HEK293T (cell line): Measurements from ENCODE around the gene HTATSF1.

ENCODE experiments used
- CTCF ChIA-PET: fragments of 350-600 bp; formaldehyde crosslinking; extraction: SDS; loops from one replicate; lab custom pipeline; 2021; ENCODE audit warnings: antibody characterized with exemption, inconsistent platforms; lab: Yijun Ruan, JAX
- POLR2A ChIA-PET: fragments of 350-600 bp; formaldehyde crosslinking; extraction: SDS; loops from one replicate; lab custom pipeline; 2020; ENCODE audit warnings: antibody characterized with exemption, inconsistent platforms; lab: Yijun Ruan, JAX
- DNase-seq: peaks from one replicate; pipeline ENCODE4 v3.0.0; 2012; ENCODE audit warnings: mixed read lengths; ENCODE audit errors: extremely low spot score
- ARNT ChIP-seq: fragments of 450-650 bp; IDR thresholded peaks from 2 replicates; pipeline ENCODE4 v1.6.1; 2017; ENCODE audit warnings: mild to moderate bottlenecking
- BHLHE40 ChIP-seq: fragments of 450-650 bp; IDR thresholded peaks from 2 replicates; pipeline ENCODE4 v1.6.1; 2016; ENCODE audit warnings: mild to moderate bottlenecking, moderate library complexity, borderline replicate concordance
- CTBP1 ChIP-seq: fragments of 450-650 bp; IDR thresholded peaks from 2 replicates; pipeline ENCODE4 v1.6.1; 2016; ENCODE audit warnings: borderline replicate concordance
- ELF4 ChIP-seq: fragments of 450-650 bp; IDR thresholded peaks from 2 replicates; pipeline ENCODE4 v1.6.1; 2017; ENCODE audit warnings: antibody characterized with exemption
- FOXA1 ChIP-seq: fragments of 450-650 bp; IDR thresholded peaks from 2 replicates; pipeline ENCODE4 v1.6.1; 2016; ENCODE audit warnings: mild to moderate bottlenecking
- FOXK2 ChIP-seq: fragments of 450-650 bp; IDR thresholded peaks from 2 replicates; pipeline ENCODE4 v1.6.1; 2016; ENCODE audit warnings: mild to moderate bottlenecking
- FOXM1 ChIP-seq: fragments of 450-650 bp; IDR thresholded peaks from 2 replicates; pipeline ENCODE4 v1.6.1; 2017; ENCODE audit warnings: mild to moderate bottlenecking, borderline replicate concordance
- HDGF ChIP-seq: fragments of 450-650 bp; IDR thresholded peaks from 2 replicates; pipeline ENCODE4 v1.6.1; 2017; ENCODE audit warnings: antibody characterized with exemption, borderline replicate concordance
- L3MBTL2 ChIP-seq: fragments of 450-650 bp; conservative IDR thresholded peaks from 2 replicates; pipeline ENCODE4 v1.6.1; 2016; ENCODE audit warnings: mild to moderate bottlenecking
- LEF1 ChIP-seq: fragments of 450-650 bp; IDR thresholded peaks from 2 replicates; pipeline ENCODE4 v1.6.1; 2017; ENCODE audit warnings: mild to moderate bottlenecking, borderline replicate concordance
- SP1 ChIP-seq: fragments of 450-650 bp; IDR thresholded peaks from 2 replicates; pipeline ENCODE4 v1.6.1; 2017
- SUZ12 ChIP-seq: fragments of 450-650 bp; IDR thresholded peaks from 2 replicates; pipeline ENCODE4 v1.6.1; 2016; ENCODE audit warnings: mild to moderate bottlenecking
- TARDBP ChIP-seq: fragments of 450-650 bp; IDR thresholded peaks from 2 replicates; pipeline ENCODE4 v1.6.1; 2016
- ZNF384 ChIP-seq: fragments of 450-650 bp; IDR thresholded peaks from 2 replicates; pipeline ENCODE4 v1.6.1; 2016
- TF ChIP-seq, protein P1 (sequence below): fragments of 450-650 bp; IDR thresholded peaks from 2 replicates; pipeline ENCODE4 v1.6.1; 2016

Gene HTATSF1

GRCh38 chrX:136491832-136492231, 5.6 kb upstream of the HTATSF1 start:
- ChIA-PET POLR2A (no interaction called here), CTCF (interaction anchor here (0.6 to 0.7 kb wide), 3 partner anchors 11 to 225 kb away, joined by 3 to 4 read pairs (median 3); no protein-coding TSS in a partner anchor)
- no peak for TF ChIP-seq FOXA1
- no peak for TF ChIP-seq SUZ12
- no peak for TF ChIP-seq BHLHE40
- no peak for TF ChIP-seq LEF1
- no peak for TF ChIP-seq L3MBTL2
- TF ChIP-seq ELF4: no peak
- TF ChIP-seq ZNF384: peak; percentile 40; the same call in 1 of the 2 replicates
- DNase-seq: no peak

- DNase-seq: no peak
- TF ChIP-seq SP1 (no peak), L3MBTL2 (no peak), BHLHE40 (no peak), CTBP1 (no peak), LEF1 (no peak), TARDBP (no peak), FOXK2 (no peak), FOXM1 (no peak), FOXA1 (no peak), SUZ12 (no peak), HDGF (no peak), ELF4 (no peak), ARNT (no peak), ZNF384 (no peak)
- TF ChIP-seq, protein P1, sequence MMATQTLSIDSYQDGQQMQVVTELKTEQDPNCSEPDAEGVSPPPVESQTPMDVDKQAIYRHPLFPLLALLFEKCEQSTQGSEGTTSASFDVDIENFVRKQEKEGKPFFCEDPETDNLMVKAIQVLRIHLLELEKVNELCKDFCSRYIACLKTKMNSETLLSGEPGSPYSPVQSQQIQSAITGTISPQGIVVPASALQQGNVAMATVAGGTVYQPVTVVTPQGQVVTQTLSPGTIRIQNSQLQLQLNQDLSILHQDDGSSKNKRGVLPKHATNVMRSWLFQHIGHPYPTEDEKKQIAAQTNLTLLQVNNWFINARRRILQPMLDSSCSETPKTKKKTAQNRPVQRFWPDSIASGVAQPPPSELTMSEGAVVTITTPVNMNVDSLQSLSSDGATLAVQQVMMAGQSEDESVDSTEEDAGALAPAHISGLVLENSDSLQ: no peak
- POLR2A ChIA-PET: no interaction called here
- CTCF ChIA-PET: no interaction called here
Observed at GRCh38 chrX:136493011-136493410, 4.4 kb upstream of the HTATSF1 start.

- POLR2A ChIA-PET: no interaction called here
- CTCF ChIA-PET: no interaction called here
- TF ChIP-seq CTBP1 (no peak), HDGF (no peak), L3MBTL2 (no peak)
- no peak for DNase-seq
Observed at GRCh38 chrX:136495043-136495442, 2.3 kb upstream of the HTATSF1 start.

GRCh38 chrX:136496186-136496763, 1.1 kb upstream of the HTATSF1 start:
- POLR2A ChIA-PET: interaction anchor here (0.8 to 1.9 kb wide), 4 partner anchors 11 to 466 kb away, joined by 3 to 7 read pairs (median 4); no protein-coding TSS in a partner anchor
- DNase-seq: no peak
- CTCF ChIA-PET: interaction anchor here (0.6 kb wide), 1 partner anchor 87 kb away, joined by 4 read pairs; no protein-coding TSS in a partner anchor
- TF ChIP-seq L3MBTL2 (no peak), FOXK2 (peak; percentile 67), SUZ12 (no peak)
- TF ChIP-seq, protein P1: no peak

- no peak for TF ChIP-seq LEF1
- peak; percentile 79 for TF ChIP-seq L3MBTL2
- peak; percentile 81 for DNase-seq
- POLR2A ChIA-PET: interaction anchor here (0.6 to 1.9 kb wide), 6 partner anchors 11 to 467 kb away, joined by 3 to 7 read pairs (median 4); no protein-coding TSS in a partner anchor
- CTCF ChIA-PET: no interaction called here
Observed at GRCh38 chrX:136496764-136497555, 432 bp upstream of the HTATSF1 start.

DNA sequence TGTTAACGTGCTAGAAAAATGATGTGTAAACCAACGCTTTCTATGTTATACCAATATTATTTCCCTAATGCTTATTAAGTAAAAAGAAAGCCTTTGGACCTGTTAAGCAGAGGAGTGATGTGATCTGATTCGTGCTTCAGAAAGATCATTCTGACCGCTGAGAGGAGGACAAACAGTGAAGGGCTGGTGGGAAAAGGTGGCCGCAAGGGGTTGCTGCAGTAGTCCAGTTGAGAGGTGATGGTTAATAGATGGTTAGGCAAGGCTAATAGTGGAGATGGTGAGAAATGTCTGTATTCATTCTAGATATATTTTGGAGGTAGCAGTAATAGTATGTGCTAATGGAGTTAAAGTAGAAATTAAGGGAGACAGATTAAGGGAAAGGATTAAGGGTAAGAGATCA, 21.7 kb downstream of the HTATSF1 start:
- ChIA-PET POLR2A (no interaction called here), CTCF (no interaction called here)
- TF ChIP-seq L3MBTL2: no peak
- no peak for TF ChIP-seq ZNF384
- no peak for TF ChIP-seq SUZ12
- TF ChIP-seq BHLHE40: no peak
- TF ChIP-seq ARNT: no peak
- no peak for TF ChIP-seq TARDBP
- TF ChIP-seq FOXA1: no peak
- TF ChIP-seq FOXM1: no peak
- no peak for DNase-seq

GRCh38 chrX:136523770-136524169, 26.4 kb downstream of the HTATSF1 start:
- DNase-seq: no peak
- CTCF ChIA-PET: no interaction called here
- TF ChIP-seq CTBP1: no peak
- POLR2A ChIA-PET: no interaction called here
